ENCODE results near the gene WNT1.
A peak's percentile ranks its signal among the peaks of the same experiment; 100 is the strongest.

The WNT1 gene

DNA sequence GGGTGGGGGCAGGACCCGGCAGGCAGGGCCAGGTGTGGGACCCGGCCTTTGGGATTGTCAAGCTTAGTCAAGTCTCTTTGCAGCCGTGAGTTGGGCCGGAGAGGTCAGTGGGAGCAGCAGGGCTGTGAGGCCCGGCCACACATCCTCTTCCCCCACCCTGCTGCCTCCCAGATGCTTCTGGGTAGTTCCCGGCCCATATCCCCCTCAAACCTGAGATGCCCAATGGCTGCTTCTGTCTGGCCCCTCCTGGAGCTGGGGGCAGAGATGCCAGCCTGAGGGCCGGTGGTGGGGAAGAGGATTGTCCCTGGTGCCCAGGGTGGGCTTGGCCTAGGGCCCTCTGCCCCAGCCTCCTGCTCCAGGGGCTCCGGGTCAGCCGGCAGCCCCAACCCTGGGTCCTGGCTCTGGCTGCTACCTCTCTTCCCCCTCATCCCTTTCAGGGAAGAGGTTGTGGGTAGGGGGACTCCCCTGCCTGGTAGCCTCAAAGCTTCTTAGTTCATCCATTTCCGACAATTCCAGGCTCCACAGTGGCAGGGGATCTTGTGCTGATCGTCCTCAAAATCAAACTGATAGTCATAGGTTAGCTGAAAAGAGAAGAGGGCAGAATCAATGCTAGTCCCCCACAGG lies 43.3 kb downstream of the WNT1 start:
- CTCF ChIA-PET, result no interaction called here
- POLR2A ChIA-PET (ENCODE audit: low non-redundant PET), result interaction anchor here (1.1 kb wide), 1 partner anchor 8 kb away, joined by 4 read pairs; no protein-coding TSS in a partner anchor

DNA sequence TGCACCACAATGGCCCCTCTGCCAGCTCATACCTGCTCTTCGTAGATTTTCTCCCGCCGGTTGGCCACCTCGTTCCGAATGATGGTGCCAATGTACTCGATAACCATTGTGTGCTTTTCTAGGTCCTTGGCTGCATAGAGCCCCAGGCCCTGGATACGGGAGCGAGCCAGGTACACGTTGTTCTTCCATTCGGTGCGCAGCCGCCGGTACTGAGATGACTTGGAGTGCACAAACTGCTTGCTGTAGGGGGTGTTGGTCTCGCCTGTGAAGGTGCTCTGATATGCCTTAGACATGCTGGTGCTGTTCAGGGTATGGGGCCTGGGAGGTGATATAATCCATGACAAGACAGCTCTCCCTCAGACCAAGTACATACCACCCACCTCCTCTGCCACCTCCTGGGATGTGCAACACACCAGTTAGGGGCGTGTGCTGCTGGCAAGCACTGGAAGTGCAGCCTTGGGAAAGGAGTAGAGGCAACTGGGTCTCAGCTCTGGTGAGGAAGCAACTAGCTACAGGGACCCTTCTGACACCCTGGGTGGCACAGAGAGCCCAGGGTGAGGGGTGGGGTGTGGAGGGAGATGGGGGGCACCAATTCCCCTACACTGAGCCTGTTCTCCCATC lies 44.5 kb downstream of the WNT1 start:
- ChIA-PET POLR2A (ENCODE audit: low non-redundant PET) (no interaction called here), CTCF (no interaction called here)
- TF ChIP-seq, protein P1, sequence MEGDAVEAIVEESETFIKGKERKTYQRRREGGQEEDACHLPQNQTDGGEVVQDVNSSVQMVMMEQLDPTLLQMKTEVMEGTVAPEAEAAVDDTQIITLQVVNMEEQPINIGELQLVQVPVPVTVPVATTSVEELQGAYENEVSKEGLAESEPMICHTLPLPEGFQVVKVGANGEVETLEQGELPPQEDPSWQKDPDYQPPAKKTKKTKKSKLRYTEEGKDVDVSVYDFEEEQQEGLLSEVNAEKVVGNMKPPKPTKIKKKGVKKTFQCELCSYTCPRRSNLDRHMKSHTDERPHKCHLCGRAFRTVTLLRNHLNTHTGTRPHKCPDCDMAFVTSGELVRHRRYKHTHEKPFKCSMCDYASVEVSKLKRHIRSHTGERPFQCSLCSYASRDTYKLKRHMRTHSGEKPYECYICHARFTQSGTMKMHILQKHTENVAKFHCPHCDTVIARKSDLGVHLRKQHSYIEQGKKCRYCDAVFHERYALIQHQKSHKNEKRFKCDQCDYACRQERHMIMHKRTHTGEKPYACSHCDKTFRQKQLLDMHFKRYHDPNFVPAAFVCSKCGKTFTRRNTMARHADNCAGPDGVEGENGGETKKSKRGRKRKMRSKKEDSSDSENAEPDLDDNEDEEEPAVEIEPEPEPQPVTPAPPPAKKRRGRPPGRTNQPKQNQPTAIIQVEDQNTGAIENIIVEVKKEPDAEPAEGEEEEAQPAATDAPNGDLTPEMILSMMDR (conservative IDR thresholded peaks at IDR 0.05; ENCODE audit: low read depth), result no peak
- no peak for DNase-seq (ENCODE audit: low spot score)
- H3K27ac ChIP-seq, result peak overlapping the region; percentile 71

More for the DNA sequence above, 43.3 kb downstream of the WNT1 start:
- peak overlapping the region; percentile 71 for H3K27ac ChIP-seq
- DNase-seq (ENCODE audit: low spot score), result no peak
- TF ChIP-seq, protein P1 (conservative IDR thresholded peaks at IDR 0.05; ENCODE audit: low read depth), result no peak

DNA sequence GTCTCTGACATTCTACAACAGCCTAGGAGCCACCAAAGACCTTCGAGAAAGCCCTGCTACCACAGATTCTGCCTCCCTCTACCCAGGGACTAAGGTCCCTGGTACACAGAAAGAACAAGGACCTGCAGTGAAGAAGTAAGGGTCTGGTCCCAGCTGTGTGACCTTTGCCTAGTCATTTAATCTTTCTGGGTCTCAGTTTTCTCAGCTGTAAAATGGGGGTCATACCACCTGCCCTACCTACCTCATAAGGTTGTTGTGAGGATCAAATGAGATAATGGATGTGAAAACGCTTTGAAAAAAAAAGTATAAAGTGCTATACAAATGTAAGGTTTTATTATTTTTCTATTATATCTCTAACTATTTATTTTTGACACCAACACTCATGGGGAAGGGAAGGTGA lies 45.7 kb downstream of the WNT1 start:
- H3K27ac ChIP-seq, result no peak overlapping the region
- POLR2A ChIA-PET (ENCODE audit: low non-redundant PET), result no interaction called here
- no peak for DNase-seq (ENCODE audit: low spot score)
- CTCF ChIA-PET, result no interaction called here
- TF ChIP-seq, protein P1 (conservative IDR thresholded peaks at IDR 0.05; ENCODE audit: low read depth), result no peak

DNA sequence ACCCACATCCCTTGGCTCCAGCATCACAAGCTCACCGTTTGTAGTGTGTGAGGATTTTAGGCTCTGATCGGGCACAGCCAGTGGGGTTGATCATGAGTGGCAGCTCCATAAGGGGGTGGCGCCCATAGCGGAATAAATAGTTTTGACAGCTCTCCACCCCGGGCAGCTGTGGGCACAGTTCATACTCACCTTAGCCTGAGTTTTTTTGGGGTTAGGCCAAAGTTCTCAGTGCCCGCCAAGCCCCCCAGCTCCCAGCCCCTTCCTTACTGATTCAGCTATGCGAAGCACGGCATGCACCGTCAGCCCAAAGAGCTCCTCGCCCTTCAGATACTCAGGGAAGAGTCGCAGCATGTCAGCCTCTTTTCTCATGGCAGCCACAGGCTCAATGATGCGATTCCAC lies 46.4 kb downstream of the WNT1 start:
- CTCF ChIA-PET, result interaction anchor here (0.6 to 0.9 kb wide), 2 partner anchors 16 to 23 kb away, joined by 4 to 5 read pairs; no protein-coding TSS in a partner anchor
- TF ChIP-seq, protein P1 (conservative IDR thresholded peaks at IDR 0.05; ENCODE audit: low read depth), result no peak

DNA sequence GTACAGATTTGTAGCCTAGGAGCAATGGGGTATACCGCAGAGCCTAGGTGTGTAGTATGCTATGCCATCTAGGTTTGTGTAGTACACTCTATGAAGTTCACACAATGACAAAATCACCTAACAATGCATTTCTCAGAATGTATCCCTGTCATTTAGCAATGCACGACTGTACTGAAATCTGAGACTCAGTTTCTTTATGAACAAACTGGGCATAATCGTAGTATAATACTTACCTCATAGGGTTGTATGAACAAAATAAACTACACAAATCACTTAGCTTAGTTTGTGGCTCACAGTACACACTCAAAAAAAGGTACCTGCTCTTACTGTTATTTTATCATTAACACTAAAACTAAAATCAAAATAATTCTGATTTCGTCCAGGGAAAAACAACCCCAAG lies 47.3 kb downstream of the WNT1 start:
- no peak overlapping the region for H3K27ac ChIP-seq
- TF ChIP-seq, protein P1 (conservative IDR thresholded peaks at IDR 0.05; ENCODE audit: low read depth), result no peak
- POLR2A ChIA-PET (ENCODE audit: low non-redundant PET), result no interaction called here
- CTCF ChIA-PET, result no interaction called here
- DNase-seq (ENCODE audit: low spot score), result no peak

More for the DNA sequence above, 46.4 kb downstream of the WNT1 start:
- POLR2A ChIA-PET (ENCODE audit: low non-redundant PET), result no interaction called here
- no peak for DNase-seq (ENCODE audit: low spot score)
- H3K27ac ChIP-seq, result 0 out of 2 replicates have a peak overlapping the region, but pooled peaks have one; percentile 1

DNA sequence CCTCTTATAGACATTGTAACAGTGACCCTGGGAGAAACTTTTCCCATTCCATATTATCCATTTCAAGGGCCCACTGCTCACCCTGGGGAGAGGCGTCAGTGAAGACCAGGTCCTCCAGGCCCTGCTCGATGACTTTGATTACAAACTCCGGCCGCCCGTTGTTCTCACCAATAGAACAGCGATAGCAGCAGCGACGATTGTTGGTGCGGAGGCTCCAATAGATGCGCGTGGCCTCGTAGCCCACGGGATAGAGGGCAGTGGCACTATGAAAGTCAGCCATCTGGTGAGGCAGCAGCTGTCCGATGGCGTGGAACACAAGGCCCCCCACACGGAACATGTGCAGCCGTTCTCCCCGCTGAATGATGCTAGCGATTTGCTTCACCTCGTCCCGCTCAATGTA lies 48.0 kb downstream of the WNT1 start:
- TF ChIP-seq, protein P1 (conservative IDR thresholded peaks at IDR 0.05; ENCODE audit: low read depth), result no peak
- DNase-seq (ENCODE audit: low spot score), result no peak
- CTCF ChIA-PET, result no interaction called here
- peak overlapping the region; percentile 4; the same call in 1 of the 2 replicates for H3K27ac ChIP-seq
- POLR2A ChIA-PET (ENCODE audit: low non-redundant PET), result no interaction called here

Measured in RWPE1 (cell line).